ENCODE data around the gene SPINK5.

Gene SPINK5

DNA sequence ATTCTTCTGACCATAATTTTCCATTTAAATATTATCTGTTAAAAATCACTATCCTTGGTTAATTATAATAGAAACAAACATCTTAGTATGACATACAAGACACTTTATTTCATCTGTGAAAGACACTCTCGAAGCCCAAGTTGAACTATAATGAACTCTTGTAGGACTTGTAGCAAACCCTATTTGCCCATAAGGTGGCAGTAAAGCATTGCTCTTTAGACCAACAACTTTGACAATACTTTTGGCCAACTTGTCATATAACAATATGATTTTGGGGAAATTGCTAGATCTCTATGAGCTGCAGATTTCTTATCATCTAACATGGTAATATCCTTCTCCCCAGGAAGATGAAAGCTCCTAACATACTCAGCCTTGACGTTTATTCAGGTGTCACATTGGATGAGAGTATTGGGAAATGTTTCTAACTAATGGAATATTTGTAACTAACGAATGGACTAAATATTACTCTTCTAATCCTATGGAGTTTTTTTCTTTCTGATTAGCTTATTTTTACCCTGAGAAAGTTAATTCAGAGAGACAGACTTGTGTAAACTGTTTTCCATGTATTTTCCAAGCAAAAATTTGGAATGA is 115.5 kb downstream of the SPINK5 start:
- peak; percentile 80 to 83 for DNase-seq

DNA sequence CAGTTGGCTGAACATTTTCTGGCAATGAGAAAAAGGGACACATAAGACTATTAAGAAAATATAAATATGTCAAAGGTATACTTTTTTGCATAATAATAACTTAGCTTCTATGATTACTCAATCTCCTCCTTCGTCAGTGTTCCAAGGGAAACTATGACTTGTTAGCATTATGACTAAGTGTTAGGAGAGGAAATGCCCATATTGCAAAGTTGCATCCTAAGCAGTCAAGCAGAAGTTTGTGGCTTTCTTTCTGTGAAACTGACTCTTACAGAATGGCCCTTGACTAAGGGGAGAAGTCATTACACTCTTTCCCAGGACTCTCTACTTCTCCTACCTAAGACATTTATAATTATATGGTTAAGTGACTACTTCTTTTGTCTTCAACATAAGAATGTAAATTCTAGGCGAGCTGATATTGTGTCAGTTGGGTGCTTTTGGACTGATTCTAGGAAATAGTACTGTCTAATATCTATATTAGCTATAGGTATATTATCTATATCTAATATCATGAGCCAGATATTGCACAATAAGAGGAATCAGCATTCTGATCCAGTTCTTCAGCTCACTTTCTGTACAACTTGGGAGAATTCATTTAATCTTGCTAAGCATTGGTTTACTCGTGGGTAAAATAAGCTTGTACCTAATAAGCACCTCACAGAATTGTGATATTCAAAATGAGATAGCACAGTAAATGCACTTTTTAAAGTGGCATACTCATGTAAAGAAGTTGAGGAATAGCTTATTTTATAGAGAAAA is 122.6 kb downstream of the SPINK5 start:
- peak; percentile 89 to 96 for DNase-seq

Measured in inflammatory macrophage (primary cell).